A204.1 (cell line): ENCODE measurements around the gene TP53TG5.

ENCODE experiments used
- FAIRE-seq: peaks from 2 replicates; lab custom pipeline; 2012; peaks lifted over from hg19 to GRCh38; lab: Jason Lieb, UNC

TP53TG5 gene

DNA sequence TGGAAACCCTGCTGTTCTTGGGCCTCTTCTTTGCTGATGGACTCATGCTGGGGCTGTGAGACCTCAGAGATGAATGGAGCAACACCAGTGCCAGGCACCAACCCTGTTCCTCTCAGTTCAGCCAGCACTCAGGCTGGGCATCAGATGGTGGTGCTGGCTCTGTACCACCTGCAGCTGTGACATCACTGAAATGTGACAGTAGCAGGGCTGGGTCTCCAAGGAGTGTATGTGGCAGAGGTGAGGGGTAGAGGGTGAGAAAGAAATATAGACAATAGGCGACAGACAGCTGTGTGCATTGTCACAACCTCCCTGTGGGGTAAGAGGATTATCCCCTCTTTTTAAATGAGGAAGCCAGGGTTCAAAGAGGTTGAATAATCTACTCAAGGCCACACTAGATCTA, at the start of gene TP53TG5:
Gene TP53TG5 (minus strand): TSS at position 135 of the 400 bp plus-strand sequence. CDS start 89 bp downstream, at position 46.
- no peak for FAIRE-seq

DNA sequence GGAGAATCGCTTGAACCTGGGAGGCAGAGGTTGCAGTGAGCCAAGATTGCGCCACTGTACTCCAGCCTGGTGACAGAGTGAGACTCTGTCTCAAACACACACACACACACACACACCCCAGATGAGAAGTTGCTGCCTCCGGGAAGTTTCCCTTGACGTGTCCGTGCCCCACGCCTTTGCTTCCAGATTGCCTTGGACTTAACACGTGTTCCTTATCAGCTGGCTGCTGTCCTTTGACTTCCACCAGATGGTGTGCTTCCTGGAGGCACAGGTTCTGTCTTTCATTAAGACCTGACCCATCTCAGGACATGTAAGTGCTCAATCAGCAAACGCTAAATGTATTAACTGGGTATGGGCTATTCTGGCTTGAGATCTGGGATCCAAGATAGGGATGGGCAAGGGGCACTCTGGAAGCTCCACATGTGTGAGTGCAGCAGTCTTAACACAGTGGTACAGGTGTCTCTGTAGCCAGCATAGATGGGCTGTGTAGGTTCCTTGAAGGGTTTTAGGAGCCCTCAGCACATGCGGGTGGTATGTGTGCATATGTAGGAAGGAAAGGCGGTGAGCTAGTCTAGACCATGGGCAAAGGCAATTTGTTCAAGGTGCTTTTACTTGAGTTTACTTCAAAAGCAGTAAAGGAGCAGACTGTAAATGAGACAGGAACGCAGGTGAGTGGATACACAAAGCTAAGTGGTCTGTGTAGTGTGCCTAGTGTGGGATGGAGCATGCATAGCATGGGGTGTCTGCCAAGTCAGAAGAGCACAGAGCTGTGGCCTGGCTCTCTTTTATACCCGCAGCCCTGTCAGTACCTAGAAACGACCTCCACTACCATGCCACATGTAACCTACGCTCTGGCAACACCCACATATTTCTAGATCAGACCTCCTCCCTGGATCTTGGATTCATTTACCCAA, 49.4 kb upstream of the TP53TG5 start:
- no peak for FAIRE-seq

DNA sequence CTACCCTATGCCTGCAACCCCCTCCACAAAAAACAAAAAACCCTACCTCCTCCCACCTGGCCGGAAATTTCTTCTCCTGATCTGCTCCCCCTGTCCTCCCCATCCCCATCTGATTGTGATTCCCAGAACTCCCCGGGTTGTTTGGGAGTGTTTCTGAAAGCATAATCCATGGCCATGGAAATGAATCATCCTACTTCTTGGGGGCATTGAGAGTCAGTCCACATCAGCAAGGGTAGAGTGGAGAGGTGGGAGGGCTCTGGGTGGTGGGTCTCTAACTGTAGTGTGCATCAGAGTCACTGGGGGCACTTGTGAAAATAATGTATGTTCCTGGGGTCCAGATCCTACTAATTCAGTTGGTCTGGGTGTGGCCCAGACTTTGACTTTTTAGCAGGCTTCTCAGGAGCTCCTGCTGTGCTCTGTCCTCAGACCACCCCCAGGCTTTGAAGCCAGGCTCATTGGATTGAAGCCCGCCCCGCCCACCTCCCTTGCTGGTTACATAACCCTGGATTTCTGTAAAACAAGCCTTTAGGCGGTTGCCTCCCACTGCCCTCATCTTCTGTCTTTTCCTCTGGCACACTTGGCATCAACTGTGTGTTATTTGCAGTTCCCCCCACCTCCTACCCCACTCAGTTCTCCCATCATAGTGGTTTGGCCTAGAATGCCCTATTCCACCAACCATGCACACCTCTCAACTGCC, 48.3 kb upstream of the TP53TG5 start:
- FAIRE-seq = no peak

DNA sequence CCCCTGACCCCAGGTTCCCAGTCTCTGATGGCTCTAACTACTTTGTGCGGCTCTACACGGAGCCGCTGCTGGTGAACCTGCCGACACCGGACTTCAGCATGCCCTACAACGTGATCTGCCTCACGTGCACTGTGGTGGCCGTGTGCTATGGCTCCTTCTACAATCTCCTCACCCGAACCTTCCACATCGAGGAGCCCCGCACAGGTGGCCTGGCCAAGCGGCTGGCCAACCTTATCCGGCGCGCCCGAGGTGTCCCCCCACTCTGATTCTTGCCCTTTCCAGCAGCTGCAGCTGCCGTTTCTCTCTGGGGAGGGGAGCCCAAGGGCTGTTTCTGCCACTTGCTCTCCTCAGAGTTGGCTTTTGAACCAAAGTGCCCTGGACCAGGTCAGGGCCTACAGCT, 47.4 kb upstream of the TP53TG5 start:
- FAIRE-seq = no peak

DNA sequence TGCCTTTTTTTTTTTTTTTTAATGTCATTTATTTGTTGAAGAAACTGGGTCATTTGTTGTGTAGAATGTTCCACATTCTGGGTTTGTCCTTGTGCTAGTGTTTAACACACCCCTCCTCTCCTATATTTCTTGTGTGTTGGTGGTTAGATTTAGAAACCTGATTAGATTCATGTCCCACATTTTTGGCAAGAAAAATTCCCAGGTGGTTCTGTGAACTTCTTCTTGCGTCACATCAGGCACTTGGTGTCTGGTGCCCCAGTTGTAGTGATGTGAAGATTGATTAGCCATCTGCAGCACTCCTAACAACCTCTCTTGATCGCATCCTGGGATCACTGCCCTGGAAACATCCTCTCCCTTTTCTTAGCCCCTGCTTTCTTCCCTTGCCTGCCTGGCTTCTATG, 45.6 kb upstream of the TP53TG5 start:
- FAIRE-seq = no peak

DNA sequence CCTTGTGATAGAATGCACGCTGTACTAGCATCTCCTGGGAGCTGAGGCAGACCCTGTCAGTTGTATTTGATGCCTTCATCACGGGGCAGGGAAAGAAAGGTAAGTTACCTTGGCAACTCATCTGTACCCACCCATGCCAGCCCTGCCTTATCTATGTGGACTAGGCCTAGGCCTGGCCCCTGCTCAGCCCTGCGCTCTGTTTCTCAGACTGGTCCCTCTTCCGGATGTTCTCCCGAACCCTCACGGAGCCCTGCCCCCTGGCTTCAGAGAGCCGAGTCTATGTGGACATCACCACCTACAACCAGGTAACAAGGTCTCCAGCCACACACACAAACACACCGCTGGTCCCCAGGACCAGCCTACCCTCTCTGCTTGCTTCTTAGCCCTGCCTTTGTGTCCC, 42.0 kb upstream of the TP53TG5 start:
- no peak for FAIRE-seq

DNA sequence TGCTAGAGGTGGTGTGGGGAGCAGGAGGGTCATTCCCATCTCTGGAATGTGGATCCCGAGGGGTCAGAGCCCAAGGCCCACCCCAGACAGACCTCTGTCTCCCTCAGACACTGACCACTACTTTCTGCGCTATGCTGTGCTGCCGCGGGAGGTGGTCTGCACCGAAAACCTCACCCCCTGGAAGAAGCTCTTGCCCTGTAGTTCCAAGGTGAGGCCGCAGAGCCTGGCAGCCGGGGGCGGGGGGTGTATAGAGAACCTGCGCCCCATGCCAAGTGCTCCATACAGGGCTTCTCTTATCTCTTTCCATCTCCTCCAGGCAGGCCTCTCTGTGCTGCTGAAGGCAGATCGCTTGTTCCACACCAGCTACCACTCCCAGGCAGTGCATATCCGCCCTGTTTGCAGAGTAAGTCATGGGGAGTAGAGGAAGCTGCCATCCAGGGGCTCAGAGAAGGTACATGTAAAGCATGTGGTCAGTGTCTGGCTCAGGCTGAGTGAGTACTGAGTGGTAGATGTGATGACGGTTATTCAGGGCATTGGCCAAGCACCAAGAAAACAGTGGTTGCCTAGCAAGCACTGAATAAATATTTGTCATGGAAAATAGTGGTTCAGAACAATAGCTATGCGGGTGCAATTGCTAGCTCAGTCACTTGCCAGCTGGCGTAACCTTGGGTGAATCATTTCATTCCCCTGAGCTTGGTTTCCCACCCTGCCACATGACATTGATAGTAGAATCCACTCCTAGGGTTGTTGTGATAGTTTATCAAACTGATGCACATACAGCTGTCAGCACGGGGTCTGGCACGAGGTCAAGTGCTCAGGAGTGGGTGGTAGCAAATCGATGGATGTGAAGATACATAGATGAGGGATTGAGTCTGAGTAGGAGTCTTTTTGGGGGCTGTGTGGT, 41.3 kb upstream of the TP53TG5 start:
- FAIRE-seq = no peak

DNA sequence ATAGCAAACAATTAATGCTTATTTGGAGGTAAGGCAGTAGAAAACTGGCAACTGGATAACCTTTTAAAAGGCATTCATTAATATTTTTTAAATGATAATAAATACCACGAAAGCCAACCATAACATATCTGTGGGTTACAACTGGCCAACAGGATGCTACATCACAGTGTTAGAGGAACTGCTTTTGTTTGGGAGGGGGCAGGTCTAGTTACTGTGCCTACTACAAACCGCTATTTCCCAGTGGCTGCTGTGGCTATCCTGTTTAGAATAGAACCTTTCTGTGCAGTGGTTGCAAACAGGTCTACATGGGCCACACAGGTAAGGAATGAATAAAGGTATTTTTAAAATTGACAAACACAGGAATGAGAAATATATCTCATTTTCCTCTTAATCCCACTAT, 38.8 kb upstream of the TP53TG5 start:
- no peak for FAIRE-seq

DNA sequence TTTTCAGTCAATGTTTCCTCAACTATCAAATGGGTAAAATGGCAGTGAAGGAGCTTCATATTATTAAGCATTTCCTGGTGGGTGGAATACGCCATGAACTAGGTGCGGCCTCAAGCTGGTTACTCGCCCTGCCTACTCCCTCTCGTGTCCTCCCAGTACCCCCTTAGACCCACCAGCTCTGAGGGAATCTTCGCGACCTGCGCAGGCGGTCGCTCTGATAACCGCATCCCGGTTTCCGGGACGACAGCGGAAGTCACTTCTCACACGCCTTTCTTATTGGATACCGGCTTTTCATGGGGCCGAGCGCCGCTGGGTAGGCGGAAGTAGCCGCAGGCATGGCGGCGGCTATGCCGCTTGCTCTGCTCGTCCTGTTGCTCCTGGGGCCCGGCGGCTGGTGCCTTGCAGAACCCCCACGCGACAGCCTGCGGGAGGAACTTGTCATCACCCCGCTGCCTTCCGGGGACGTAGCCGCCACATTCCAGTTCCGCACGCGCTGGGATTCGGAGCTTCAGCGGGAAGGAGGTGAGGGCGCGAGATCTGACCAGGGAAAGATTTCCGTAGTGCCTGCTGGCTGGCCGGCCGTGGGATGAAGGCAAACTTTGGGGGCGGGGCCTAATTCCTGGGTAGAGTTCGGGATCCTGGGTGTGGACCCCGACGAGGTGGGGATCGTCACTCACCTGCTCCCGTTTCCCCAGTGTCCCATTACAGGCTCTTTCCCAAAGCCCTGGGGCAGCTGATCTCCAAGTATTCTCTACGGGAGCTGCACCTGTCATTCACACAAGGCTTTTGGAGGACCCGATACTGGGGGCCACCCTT, 37.9 kb upstream of the TP53TG5 start, which contains the start of gene PIGT:
Gene PIGT (plus strand): TSS at position 320 of the 816 bp plus-strand sequence. CDS start 16 bp downstream, at position 336.
- FAIRE-seq = no peak

DNA sequence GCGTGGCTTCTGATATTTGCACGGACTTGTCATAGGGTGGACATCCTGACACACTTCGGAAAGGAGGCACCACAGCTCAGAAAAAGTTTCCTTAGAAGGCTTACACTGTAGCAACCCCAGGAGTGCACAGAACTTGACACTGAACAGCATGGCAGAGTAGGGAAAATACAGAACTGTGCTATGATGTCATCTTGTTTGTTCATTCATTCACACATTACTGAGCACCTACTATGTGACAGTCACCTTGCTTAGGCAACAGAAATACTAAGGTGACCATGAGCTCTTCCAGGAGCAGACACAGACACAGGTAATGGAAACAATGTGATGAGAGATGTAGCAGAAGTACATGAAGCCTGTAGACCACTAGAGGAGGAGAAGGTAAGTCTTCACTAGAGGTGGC, 35.4 kb upstream of the TP53TG5 start:
- no peak for FAIRE-seq

DNA sequence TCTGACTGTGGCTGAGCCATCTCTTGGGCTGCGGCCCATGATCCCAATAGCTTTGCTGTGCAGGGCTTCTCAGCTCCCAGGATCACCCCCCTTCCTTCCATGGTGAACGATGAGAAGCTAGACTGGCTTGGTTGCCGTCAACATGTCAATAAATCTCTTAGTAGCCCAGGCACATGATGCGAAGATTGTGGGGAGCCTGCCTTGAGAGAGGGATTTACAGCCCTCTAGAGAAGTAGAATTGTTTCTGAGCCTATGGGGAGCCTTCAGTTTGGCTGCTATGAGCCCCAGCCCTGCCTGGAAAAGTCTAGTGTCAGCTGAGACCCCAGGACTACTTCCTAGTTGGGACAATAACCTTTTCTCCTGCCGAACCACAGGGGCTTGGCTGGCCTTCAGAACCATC, 34.5 kb upstream of the TP53TG5 start:
- FAIRE-seq = no peak

DNA sequence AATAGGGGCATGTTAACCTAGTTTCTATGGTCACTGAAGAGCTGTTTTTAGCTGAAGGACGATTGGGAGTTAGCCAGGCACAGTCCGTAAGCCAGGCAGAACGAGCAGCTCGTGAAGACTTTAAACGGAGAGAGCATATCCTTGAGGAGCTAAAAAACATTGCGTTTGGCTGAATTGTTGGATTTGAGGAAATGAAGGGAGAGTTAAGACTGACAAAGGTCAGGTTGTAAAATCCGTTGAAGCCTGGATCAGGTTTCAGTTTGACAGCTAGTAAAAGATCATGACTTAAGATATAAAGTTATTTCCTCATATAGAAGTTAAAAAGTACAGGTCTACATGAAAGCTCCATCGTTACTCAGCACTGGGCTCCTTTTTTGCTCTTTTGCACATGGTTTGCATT, 32.8 kb upstream of the TP53TG5 start:
- FAIRE-seq = no peak

DNA sequence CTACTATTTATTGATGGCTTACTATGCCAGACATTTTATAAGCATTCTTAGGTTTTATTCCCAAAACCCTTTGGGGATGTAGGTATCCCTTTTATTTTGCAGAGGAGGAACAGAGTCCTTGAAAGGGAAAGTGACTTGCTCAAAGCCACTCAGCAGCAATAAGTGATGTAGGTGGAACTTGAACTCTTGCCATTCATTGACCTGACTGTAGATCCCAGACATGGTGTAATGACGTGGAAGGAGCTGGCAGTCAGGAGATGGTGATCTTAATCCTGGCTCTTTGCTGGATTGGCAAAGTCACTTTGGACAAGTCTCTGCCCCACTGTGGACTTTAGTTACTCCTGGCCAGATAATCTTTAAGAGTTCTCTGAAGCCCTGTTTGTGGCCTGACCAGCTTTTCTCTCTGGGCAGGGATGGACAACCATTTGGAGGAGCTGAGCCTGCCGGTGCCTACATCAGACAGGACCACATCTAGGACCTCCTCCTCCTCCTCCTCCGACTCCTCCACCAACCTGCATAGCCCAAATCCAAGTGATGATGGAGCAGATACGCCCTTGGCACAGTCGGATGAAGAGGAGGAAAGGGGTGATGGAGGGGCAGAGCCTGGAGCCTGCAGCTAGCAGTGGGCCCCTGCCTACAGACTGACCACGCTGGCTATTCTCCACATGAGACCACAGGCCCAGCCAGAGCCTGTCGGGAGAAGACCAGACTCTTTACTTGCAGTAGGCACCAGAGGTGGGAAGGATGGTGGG, 31.6 kb upstream of the TP53TG5 start:
- no peak for FAIRE-seq

DNA sequence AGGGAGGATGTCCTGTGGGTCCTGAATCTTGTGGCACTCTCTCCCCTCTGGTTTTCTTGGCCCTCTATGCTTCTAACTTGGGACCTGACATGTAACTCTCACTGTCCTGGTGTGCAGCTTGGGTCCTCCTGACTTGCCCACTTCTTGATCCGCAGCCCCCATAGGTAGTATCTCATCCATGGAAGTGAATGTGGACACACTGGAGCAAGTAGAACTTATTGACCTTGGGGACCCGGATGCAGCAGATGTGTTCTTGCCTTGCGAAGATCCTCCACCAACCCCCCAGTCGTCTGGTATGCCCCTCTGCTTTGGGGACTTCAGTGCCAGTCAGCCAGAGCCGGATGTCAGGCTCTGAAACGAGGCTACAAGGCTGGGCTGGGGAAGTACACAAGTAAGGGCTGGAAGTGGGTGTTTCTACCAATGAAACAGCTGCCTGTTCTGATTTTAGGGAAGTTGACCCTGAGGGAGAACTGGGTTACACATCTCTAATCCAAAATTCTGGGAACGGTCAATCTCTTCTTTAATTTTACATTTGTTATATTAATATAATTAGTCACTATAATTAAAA, 30.6 kb upstream of the TP53TG5 start:
- FAIRE-seq = no peak

DNA sequence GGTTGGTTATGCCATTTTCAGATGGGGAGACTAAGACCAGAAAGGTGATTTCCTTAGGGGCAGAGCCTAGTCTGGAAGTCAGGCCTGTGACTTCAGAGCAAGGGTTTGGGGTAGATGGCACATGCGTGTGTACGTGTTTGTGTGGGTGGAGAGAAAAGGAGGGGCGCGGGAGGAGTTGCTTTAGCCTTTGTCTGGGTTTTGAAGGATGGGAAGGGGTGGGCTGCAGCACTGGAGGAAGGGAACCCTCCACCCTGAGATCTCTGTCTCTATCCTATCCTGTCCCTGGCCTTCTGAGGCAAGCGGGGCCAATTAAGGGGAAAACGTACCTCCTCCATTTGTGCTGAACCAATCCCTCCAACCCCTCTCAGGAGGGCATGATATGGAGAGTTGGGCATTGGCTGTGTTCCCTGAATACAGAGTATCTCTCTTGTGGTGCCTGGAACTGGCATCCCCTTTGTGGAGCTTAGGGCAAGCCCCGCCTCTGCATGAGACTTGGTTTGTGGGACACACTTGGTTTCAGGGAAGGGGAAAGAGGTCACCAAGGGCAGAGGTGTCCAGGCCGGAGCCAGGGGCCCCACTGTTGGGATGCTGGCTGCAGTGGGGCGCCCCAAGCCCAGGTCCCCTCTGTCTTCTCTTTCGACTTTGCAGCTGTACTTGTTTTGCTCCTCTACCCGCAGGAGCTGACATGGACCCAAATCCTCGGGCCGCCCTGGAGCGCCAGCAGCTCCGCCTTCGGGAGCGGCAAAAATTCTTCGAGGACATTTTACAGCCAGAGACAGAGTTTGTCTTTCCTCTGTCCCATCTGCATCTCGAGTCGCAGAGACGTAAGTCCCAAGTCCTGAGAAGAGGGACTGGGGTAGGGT, 29.9 kb upstream of the TP53TG5 start, which contains the start of gene DBNDD2:
Gene DBNDD2 (plus strand): TSS at position 507 of the 863 bp plus-strand sequence. CDS start 179 bp downstream, at position 686.
- no peak for FAIRE-seq

DNA sequence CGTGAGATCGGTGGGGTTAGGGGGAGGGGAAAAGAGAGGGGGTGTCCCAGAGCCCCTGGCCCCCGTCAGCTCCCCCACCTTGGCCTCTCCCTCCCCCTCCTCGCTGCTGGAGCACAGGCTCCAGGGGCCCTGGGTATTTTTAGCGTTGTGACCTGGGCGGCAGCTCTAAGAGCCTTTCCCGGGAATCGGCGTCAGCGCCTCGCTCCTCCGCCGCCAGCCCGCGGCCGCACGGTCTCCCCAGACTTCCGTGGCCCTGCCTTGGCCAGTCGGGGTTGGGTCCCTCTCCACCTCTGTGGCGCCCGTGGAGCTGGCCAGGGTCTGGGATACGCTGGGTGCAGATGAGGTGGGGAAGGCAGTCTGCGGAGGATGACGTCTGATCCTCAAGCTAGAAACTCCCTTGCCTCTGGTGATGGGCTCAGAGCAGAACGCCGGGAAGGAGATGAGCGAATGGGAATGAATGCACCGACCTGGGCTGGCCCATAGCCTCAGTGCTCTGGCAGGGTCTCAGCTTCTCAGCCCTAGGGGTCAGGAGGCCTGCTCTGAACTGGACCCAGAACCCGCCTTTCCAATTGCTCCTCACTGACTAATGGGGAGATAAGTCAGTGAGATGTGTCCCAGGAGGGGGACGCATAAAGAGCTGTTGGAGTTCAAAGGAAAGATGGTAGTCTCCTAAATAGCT, 29.1 kb upstream of the TP53TG5 start:
- no peak for FAIRE-seq

DNA sequence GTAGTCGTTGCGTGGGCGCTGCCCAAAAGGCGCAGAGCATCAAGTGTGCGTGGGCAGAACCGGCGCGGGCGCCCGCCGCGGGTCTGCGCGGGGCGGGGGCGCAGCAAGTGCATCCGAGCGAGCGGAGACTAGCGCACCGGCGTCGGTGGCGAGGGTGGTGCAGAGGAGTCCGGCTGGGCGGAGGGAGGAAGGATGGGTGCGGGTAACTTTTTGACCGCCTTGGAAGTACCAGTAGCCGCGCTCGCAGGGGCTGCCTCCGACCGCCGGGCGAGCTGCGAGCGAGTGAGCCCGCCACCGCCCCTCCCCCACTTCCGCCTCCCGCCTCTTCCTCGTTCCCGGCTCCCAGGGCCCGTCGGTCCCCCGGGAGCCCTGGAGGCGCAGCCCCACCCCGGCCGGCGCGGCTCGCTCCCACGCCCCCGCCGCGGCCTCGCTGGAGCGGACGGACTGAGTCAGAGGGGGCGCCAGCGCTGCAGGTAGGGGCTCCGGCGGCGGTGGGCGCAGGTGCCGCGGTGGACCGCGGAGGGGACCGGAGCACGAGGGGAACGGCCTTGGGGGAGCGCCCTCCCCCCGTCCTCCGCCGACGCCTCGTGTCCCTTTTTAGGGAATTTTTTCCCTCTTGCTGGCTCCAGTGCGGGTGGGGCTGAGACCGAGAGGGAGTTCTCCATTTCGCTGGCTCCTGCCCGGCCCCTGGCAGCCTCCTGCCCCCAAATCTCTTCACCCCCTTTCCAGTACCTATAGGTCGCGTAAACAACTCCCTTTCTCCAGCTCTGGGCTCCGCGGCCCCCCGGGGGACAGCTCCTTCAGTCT, 28.3 kb upstream of the TP53TG5 start:
- FAIRE-seq = no peak
